Measurements from ENCODE around the gene TMEM178B.

GRCh38 chr7:141418066-141418465 lies 344.2 kb downstream of the TMEM178B start:
- TF ChIP-seq EZH2 (IDR thresholded peaks at IDR 0.05; ENCODE audit: low read length) (no peak), CTCF (optimal IDR thresholded peaks at IDR 0.05 in 1 of 3, IDR thresholded peaks at IDR 0.05 in 1 of 3, conservative IDR thresholded peaks at IDR 0.05 in 1 of 3; ENCODE audit: extremely low read depth in 1 of 3, insufficient read depth in 2 of 3, low read length in 3 of 3) (no peak)
